Prostate gland (tissue), 2 donors: Measurements from ENCODE around the gene EML1.

Experiments used
- CTCF ChIP-seq, 4 experiments: fragments of 200-600 bp in 2 of 4; fragments of 450-650 bp in 2 of 4; sonication (generic) in 2 of 4; IDR thresholded peaks; 1 replicate in 3 of 4; 2 replicates in 1 of 4; pipeline ENCODE4 v1.5.1; 2016 to 2019; ENCODE audit warnings: antibody characterized with exemption in 4 of 4, mild to moderate bottlenecking in 2 of 4, moderate library complexity in 2 of 4
- POLR2AphosphoS5 ChIP-seq: sonication (generic); formaldehyde crosslinking; IDR thresholded peaks from one replicate; pipeline ENCODE4 v1.6.1; 2017; ENCODE audit warnings: antibody characterized with exemption

DNA sequence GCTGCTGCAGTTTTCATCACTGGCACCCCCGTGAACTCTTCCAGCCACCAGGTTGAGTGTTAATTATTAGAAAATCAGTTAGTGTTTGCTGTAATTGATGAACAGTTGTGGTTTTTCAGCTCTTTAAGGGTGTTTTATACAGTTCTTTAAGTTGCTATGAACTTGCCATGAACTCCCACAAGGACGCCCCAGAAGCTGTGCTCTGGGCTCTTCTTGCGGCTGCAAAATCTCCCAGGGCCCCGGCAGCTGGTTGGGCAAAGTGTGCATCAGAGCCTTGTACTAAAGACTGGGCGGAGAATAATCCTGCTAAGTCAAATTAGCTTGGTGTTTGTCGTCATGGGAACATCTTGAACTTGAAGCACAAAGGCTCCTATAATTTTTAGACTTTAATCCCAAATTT lies 82.2 kb downstream of the EML1 start:
- no peak for TF ChIP-seq CTCF (IDR thresholded peaks at IDR 0.05)
- TF ChIP-seq POLR2AphosphoS5, result no peak
